NT2/D1 (cell line): ENCODE data around the gene TRIM8.

Experiments used
- DNase-seq: peaks from one replicate; pipeline ENCODE4 v3.0.0-alpha.2; 2011; ENCODE audit warnings: low read depth, low spot score
- H3K27me3 ChIP-seq: 2 replicates; pipeline ENCODE4 v1.6.0; 2011; ENCODE audit warnings: mild to moderate bottlenecking; ENCODE audit not compliant: insufficient read length, insufficient read depth
- H3K36me3 ChIP-seq: 2 replicates; pipeline ENCODE4 v1.6.1; 2011; ENCODE audit warnings: mild to moderate bottlenecking, low read length, mixed read lengths; ENCODE audit not compliant: insufficient read depth, insufficient read length
- H3K4me1 ChIP-seq: 2 replicates; pipeline ENCODE4 v1.5.1; 2011; ENCODE audit not compliant: insufficient read depth, insufficient read length
- H3K4me3 ChIP-seq: 2 replicates; pipeline ENCODE4 v1.5.1; 2011; ENCODE audit warnings: low read depth; ENCODE audit not compliant: insufficient read length
- H3K9ac ChIP-seq: 2 replicates; pipeline ENCODE4 v1.6.0; 2011; ENCODE audit warnings: low read depth; ENCODE audit not compliant: insufficient read length
- H3K9me3 ChIP-seq: 2 replicates; pipeline ENCODE4 v1.5.1; 2011; ENCODE audit warnings: mild to moderate bottlenecking, low read length; ENCODE audit not compliant: insufficient read depth
- SUZ12 ChIP-seq: IDR thresholded peaks from 2 replicates; pipeline ENCODE4 v1.6.1; 2011; ENCODE audit not compliant: insufficient read length, insufficient read depth; ENCODE audit errors: extremely low read depth
- YY1 ChIP-seq: IDR thresholded peaks from 2 replicates; pipeline ENCODE4 v1.6.1; 2011; ENCODE audit not compliant: insufficient read length, insufficient read depth
- ZNF274 ChIP-seq: IDR thresholded peaks from 2 replicates; pipeline ENCODE4 v1.6.1; 2011; ENCODE audit warnings: mild to moderate bottlenecking, low read depth, low read length

The TRIM8 gene

GRCh38 chr10:102701796-102702195, 57.5 kb downstream of the TRIM8 start:
- Histone ChIP-seq H3K4me1 (no peaks in the 10 kb centered on the region), H3K9ac (no peak overlapping the region), H3K4me3 (no peak overlapping the region), H3K9me3 (no peaks in the 10 kb centered on the region), H3K27me3 (no peaks in the 10 kb centered on the region), H3K36me3 (peaks cover 15% of the 10 kb centered on the region)
- no peak for DNase-seq
- no peak for TF ChIP-seq SUZ12
- TF ChIP-seq ZNF274 = no peak
- TF ChIP-seq YY1 = no peak

GRCh38 chr10:102702742-102703141, 58.5 kb downstream of the TRIM8 start:
- DNase-seq = no peak
- Histone ChIP-seq H3K9ac (no peak overlapping the region), H3K9me3 (no peaks in the 10 kb centered on the region)

GRCh38 chr10:102704915-102705314, 60.6 kb downstream of the TRIM8 start:
- no peak for TF ChIP-seq SUZ12
- TF ChIP-seq ZNF274 = no peak
- no peak for TF ChIP-seq YY1
- H3K9ac ChIP-seq = no peak overlapping the region
- no peaks in the 10 kb centered on the region for H3K4me1 ChIP-seq
- no peak for DNase-seq
- no peaks in the 10 kb centered on the region for H3K36me3 ChIP-seq
- no peak overlapping the region for H3K4me3 ChIP-seq
- no peaks in the 10 kb centered on the region for H3K9me3 ChIP-seq
- H3K27me3 ChIP-seq = no peaks in the 10 kb centered on the region

More at GRCh38 chr10:102702742-102703141, 58.5 kb downstream of the TRIM8 start:
- peaks cover 10% of the 10 kb centered on the region for H3K36me3 ChIP-seq
- H3K27me3 ChIP-seq = no peaks in the 10 kb centered on the region
- H3K4me1 ChIP-seq = no peaks in the 10 kb centered on the region
- TF ChIP-seq YY1 = no peak
- TF ChIP-seq SUZ12 = no peak
- no peak for TF ChIP-seq ZNF274
- no peak overlapping the region for H3K4me3 ChIP-seq

GRCh38 chr10:102705531-102705930, 61.3 kb downstream of the TRIM8 start:
- Histone ChIP-seq H3K4me1 (no peaks in the 10 kb centered on the region), H3K4me3 (no peak overlapping the region), H3K9ac (no peak overlapping the region), H3K27me3 (no peaks in the 10 kb centered on the region), H3K36me3 (no peaks in the 10 kb centered on the region), H3K9me3 (no peaks in the 10 kb centered on the region)
- no peak for DNase-seq
- TF ChIP-seq ZNF274 = no peak
- TF ChIP-seq SUZ12 = no peak
- TF ChIP-seq YY1 = no peak
